Activated CD8-positive, alpha-beta T cell treated with anti-CD3 and anti-CD28 coated beads for 36 hours (primary cell): ENCODE results near the gene PRKRA. TPM values are rescaled to one million over a fixed set of nuclear protein-coding genes. Genes with fewer than 3 reads are reported as not detected.
"Not testable (repeated sequence)": the region's sequence is repeated elsewhere in the genome, so short reads cannot be mapped to it uniquely, and the experiment has no call there.

Source experiments
- ATAC-seq: fragments of 200-7000 bp; cut with Tn5 transposase; one replicate; pipeline ENCODE4 v1.10.0; 2021; ENCODE audit warnings: mild to moderate bottlenecking, moderate library complexity
- CTCF ChIA-PET: fragments of 350-600 bp; sonication (Branson Sonifier 250); formaldehyde crosslinking; loops from one replicate; lab custom pipeline; 2021; ENCODE audit warnings: antibody characterized with exemption; lab: Charles Lee
- POLR2A ChIA-PET: fragments of 350-600 bp; sonication (Branson Sonifier 250); formaldehyde crosslinking; loops from one replicate; lab custom pipeline; 2021; ENCODE audit warnings: antibody characterized with exemption; lab: Charles Lee
- DNase-seq: peaks from one replicate; pipeline ENCODE4 v3.0.0-alpha.2; 2020
- H3K27ac Mint-ChIP-seq: one replicate; pipeline ENCODE4 v1.8.0; 2021; ENCODE audit warnings: mild to moderate bottlenecking, mixed read lengths
- H3K27me3 Mint-ChIP-seq: one replicate; pipeline ENCODE4 v1.8.0; 2021; ENCODE audit warnings: mixed read lengths
- H3K36me3 Mint-ChIP-seq: one replicate; pipeline ENCODE4 v1.8.0; 2021; ENCODE audit warnings: low read depth, mixed read lengths
- H3K4me1 Mint-ChIP-seq: one replicate; pipeline ENCODE4 v1.8.0; 2021; ENCODE audit warnings: low read depth, mixed read lengths
- H3K4me3 Mint-ChIP-seq: one replicate; pipeline ENCODE4 v1.8.0; 2021; ENCODE audit warnings: mild to moderate bottlenecking, moderate library complexity, mixed read lengths
- H3K9me3 Mint-ChIP-seq: one replicate; pipeline ENCODE4 v1.8.0; 2021; ENCODE audit warnings: mixed read lengths
- intact Hi-C: fragments of 100-400 bp; cut with micrococcal nuclease; formaldehyde crosslinking; loops from one replicate; pipeline ENCODE4 v1.10.0; 2022
- total RNA-seq, 2 experiments: library from RNA; stranded (reverse); gene quantifications; one replicate each; pipeline ENCODE4 v1.2.3, GENCODE V29; 2021
- TF ChIP-seq, protein P1 (sequence below): fragments of 200-600 bp; IDR thresholded peaks from one replicate; pipeline ENCODE4 v1.8.0; 2022; ENCODE audit warnings: antibody characterized with exemption, mild to moderate bottlenecking

PRKRA gene
- total RNA-seq, 2 experiments from 2014 or later: 74.8 to 78.0 TPM

DNA sequence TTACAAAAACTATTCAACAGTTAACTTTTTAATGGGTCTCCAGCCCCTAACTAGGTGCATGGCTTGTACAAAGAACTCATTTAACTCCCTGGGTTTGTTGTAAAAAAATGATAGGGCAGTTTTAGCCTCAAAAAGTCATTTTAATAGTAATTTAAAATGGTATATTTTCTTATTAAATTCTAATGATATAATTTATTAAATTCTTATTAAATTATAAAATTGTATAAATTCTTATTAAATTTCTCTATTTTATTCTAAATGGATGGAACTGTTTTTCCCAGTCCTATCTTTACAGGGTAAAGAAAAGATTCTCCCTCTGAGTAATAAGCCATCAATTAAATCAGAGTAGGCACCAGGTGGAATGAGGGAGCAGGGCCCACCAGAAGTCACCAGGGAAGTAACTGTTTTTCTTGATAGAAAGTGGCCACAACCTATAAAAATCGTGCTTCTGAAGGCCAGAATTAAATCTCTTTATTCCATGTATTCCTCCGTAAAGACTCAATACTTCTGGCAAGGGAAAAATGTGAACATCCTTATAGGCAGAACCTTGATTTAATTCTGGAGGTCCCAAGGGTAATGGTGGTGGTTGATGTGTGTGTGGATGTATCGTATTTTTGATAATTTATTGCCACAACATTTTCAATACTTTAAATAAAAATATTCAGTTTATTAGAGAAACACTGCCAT, 26.6 kb upstream of the PRKRA start:
- ChIA-PET POLR2A (interaction anchor here (1.6 kb wide), 1 partner anchor 26 kb away, joined by 3 read pairs; the partner anchor contains the start of genes PJVK and PRKRA), CTCF (interaction anchor here (2.3 kb wide), 1 partner anchor 27 kb away, joined by 9 read pairs; the partner anchor contains the start of genes PJVK and PRKRA)
- DNase-seq (no peak), ATAC-seq (no peak)
- peaks cover 31% of the 10 kb centered on the region for H3K4me1 Mint-ChIP-seq
- peaks cover 3% of the 10 kb centered on the region for H3K36me3 Mint-ChIP-seq
- TF ChIP-seq, protein P1, sequence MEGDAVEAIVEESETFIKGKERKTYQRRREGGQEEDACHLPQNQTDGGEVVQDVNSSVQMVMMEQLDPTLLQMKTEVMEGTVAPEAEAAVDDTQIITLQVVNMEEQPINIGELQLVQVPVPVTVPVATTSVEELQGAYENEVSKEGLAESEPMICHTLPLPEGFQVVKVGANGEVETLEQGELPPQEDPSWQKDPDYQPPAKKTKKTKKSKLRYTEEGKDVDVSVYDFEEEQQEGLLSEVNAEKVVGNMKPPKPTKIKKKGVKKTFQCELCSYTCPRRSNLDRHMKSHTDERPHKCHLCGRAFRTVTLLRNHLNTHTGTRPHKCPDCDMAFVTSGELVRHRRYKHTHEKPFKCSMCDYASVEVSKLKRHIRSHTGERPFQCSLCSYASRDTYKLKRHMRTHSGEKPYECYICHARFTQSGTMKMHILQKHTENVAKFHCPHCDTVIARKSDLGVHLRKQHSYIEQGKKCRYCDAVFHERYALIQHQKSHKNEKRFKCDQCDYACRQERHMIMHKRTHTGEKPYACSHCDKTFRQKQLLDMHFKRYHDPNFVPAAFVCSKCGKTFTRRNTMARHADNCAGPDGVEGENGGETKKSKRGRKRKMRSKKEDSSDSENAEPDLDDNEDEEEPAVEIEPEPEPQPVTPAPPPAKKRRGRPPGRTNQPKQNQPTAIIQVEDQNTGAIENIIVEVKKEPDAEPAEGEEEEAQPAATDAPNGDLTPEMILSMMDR: no peak
- H3K27ac Mint-ChIP-seq: peak overlapping the region; percentile 95
- H3K9me3 Mint-ChIP-seq: no peaks in the 10 kb centered on the region
- H3K4me3 Mint-ChIP-seq: peak overlapping the region; percentile 83
- no peaks in the 10 kb centered on the region for H3K27me3 Mint-ChIP-seq
- intact Hi-C loops: no loop called here

DNA sequence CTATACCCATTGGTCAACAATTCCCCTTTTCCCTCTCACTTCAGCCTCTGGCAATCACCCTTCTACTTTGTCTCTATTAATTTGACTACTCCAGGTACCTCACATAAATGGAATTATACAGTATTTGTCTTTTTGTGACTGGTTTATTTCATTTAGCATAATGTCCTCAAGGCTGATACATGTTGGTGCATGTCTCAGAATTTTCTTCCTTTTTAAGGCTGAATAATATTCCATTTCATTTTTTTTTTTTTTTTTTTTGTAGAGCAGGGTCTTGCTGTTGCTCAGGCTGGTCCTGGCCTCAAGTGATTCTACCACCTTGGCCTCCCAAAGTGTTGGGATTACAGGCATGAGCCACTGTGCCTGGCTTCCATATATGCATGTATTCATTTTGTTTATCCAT, 25.5 kb upstream of the PRKRA start:
- peak overlapping the region; percentile 21 for H3K4me3 Mint-ChIP-seq
- no peak overlapping the region for H3K27ac Mint-ChIP-seq
- no peak for DNase-seq
- intact Hi-C loops: no loop called here
- ChIA-PET CTCF (interaction anchor here (1.9 kb wide), 1 partner anchor 62 kb away, joined by 5 read pairs; no protein-coding TSS in a partner anchor), POLR2A (interaction anchor here (1.6 kb wide), 1 partner anchor 25 kb away, joined by 3 read pairs; the partner anchor contains the start of genes PJVK and PRKRA)
- H3K4me1 Mint-ChIP-seq: peaks cover 20% of the 10 kb centered on the region
- TF ChIP-seq, protein P1: no peak
- no peak for ATAC-seq
- H3K9me3 Mint-ChIP-seq: no peaks in the 10 kb centered on the region
- H3K36me3 Mint-ChIP-seq: peaks cover 2% of the 10 kb centered on the region
- no peaks in the 10 kb centered on the region for H3K27me3 Mint-ChIP-seq

DNA sequence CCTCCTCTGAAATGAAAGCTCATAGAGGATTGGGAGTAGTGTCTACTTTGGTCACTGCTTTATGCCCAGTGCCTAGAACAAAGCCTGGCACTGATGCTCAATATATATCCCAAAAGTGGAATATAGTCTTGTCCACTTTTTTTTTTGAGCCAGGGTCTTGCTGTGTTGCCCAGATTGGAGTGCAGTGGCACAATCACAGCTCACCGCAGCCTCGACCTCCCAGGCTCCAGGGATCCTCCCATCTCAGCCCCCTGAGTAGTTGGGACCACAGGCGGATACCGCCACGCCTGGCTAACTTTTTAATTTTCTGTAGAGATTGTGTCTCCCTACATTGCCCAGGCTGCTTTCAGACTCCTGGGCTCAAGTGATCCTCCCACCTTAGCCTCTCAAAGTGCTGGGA, 23.6 kb upstream of the PRKRA start:
- intact Hi-C loops: no loop called here
- no peak overlapping the region for H3K4me3 Mint-ChIP-seq
- POLR2A ChIA-PET: no interaction called here
- TF ChIP-seq, protein P1: no peak
- ATAC-seq: no peak
- no peak overlapping the region for H3K27ac Mint-ChIP-seq
- H3K36me3 Mint-ChIP-seq: peaks cover 2% of the 10 kb centered on the region
- H3K9me3 Mint-ChIP-seq: no peaks in the 10 kb centered on the region
- DNase-seq: no peak
- peaks cover 13% of the 10 kb centered on the region for H3K4me1 Mint-ChIP-seq
- CTCF ChIA-PET: interaction anchor here (1.9 kb wide), 1 partner anchor 60 kb away, joined by 5 read pairs; no protein-coding TSS in a partner anchor
- no peaks in the 10 kb centered on the region for H3K27me3 Mint-ChIP-seq

DNA sequence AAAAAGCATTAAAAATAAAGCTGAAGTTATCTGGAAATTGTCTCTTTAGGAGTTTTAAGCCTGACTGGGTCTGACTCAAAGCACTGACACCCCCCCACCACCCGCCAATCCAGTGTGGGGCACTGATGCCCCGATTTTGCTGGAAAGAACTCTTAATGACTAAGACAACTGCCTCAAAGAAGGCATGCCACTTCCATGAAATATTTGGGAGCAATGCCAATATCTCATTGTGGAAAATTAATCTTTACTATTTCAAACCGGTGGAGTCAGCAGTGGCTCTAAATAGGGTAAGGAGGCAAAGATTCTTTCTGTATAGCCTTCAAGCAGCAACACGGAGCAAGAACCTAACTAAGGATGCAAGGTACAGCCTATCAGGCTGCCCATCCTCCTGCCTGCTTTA, 23.0 kb upstream of the PRKRA start:
- Mint-ChIP-seq H3K9me3 (no peaks in the 10 kb centered on the region), H3K27ac (no peak overlapping the region), H3K27me3 (no peaks in the 10 kb centered on the region), H3K4me1 (peaks cover 8% of the 10 kb centered on the region), H3K36me3 (peaks cover 2% of the 10 kb centered on the region), H3K4me3 (no peak overlapping the region)
- intact Hi-C loops: no loop called here
- ATAC-seq (no peak), DNase-seq (no peak)
- ChIA-PET POLR2A (no interaction called here), CTCF (no interaction called here)
- TF ChIP-seq, protein P1: no peak

DNA sequence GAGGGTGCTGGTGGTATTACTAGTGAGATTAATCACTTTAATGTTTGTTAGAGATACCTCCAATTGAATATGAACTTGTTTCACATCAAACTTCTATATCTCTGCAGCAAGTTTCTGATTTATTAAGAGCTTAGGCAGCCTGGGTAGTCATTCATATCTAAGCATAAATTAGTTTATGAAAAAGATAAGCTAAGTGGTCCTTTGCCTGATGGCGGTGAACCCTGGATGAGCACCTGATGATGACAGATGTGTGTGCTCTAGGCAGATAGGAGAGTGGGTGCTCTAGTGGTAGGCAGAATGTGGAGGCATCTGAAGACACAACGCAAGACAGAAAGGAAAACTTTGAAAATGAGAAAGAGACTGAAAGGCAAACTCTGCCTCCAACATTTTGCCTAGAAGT, 22.4 kb upstream of the PRKRA start:
- no peak overlapping the region for H3K27ac Mint-ChIP-seq
- H3K27me3 Mint-ChIP-seq: no peaks in the 10 kb centered on the region
- H3K9me3 Mint-ChIP-seq: no peaks in the 10 kb centered on the region
- peaks cover 2% of the 10 kb centered on the region for H3K36me3 Mint-ChIP-seq
- no peak overlapping the region for H3K4me3 Mint-ChIP-seq
- H3K4me1 Mint-ChIP-seq: peaks cover 8% of the 10 kb centered on the region
- CTCF ChIA-PET: no interaction called here
- intact Hi-C loops: no loop called here
- POLR2A ChIA-PET: no interaction called here
- TF ChIP-seq, protein P1: no peak
- ATAC-seq (no peak), DNase-seq (no peak)

DNA sequence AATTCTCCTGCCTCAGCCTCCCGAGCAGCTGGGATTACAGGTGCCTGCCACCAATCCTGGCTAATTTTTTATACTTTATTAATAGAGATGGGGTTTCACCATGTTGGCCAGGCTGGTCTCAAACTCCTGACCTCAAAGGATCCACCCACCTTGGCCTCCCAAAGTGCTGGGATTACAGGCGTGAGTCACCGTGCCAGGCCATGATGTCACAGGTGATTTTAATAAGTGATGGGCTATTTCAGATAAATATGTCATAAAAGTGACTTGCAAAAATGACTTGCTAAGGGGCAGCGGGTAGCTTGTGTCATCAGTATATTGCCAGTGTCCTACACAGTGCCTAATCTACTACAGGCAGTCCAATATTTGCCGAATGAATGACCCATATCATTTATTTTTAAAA, 20.3 kb upstream of the PRKRA start:
- H3K4me1 Mint-ChIP-seq, H3K27ac Mint-ChIP-seq, H3K27me3 Mint-ChIP-seq, POLR2A ChIA-PET, H3K36me3 Mint-ChIP-seq, H3K9me3 Mint-ChIP-seq, ATAC-seq, intact Hi-C loops, H3K4me3 Mint-ChIP-seq, DNase-seq: not testable (repeated sequence)
- CTCF ChIA-PET: interaction anchor here (0.7 to 1.5 kb wide), 4 partner anchors 9 to 56 kb away, joined by 3 read pairs; partner anchors contain the start of gene PLEKHA3
